ENCODE measurements around the gene GPR183. TPM values are rescaled to one million over a fixed set of nuclear protein-coding genes. Genes with fewer than 3 reads are reported as not detected.

Gene GPR183
- total RNA-seq, 3 donors from 2014 or later, result 1.6 to 15.3 (median 5.0) TPM

DNA sequence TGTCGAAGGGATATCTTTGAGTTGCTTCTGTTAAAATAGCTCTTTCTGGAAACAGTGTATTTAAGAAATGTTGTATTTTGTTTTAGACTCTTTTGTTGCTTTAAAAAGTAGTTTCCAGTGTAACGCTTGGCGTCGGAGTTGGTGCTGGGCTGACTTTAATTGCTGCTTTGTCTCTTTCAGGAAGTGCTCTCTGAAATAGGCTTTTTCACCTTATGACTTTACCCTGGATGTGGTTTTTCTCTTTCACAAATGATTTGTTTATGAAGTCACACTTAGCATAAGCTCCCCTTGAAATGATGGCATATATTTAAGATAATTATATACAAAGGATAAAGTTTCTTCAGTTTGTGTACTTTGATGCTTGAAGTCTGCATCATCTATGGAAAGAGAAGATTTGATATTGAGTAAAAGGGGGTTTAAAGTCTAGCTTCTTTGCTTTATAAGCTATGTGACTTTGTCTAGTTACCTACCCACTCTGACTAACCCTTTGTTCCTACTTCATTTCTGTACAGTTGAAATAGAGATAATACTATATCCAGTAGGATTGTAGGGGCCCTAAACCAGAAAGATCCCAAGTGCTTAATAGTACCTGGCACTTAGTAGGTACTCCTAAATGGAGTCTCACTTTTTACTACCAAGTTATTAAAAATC is 48.9 kb downstream of the GPR183 start, which contains the start of gene GPR18:
GPR18 (minus strand) TSS at position 170 of the 651 bp plus-strand sequence. CDS start 2,507 bp downstream, outside the sequence.
- ATAC-seq (peak; percentile 78), DNase-seq (no peak)
- TF ChIP-seq, protein P1, sequence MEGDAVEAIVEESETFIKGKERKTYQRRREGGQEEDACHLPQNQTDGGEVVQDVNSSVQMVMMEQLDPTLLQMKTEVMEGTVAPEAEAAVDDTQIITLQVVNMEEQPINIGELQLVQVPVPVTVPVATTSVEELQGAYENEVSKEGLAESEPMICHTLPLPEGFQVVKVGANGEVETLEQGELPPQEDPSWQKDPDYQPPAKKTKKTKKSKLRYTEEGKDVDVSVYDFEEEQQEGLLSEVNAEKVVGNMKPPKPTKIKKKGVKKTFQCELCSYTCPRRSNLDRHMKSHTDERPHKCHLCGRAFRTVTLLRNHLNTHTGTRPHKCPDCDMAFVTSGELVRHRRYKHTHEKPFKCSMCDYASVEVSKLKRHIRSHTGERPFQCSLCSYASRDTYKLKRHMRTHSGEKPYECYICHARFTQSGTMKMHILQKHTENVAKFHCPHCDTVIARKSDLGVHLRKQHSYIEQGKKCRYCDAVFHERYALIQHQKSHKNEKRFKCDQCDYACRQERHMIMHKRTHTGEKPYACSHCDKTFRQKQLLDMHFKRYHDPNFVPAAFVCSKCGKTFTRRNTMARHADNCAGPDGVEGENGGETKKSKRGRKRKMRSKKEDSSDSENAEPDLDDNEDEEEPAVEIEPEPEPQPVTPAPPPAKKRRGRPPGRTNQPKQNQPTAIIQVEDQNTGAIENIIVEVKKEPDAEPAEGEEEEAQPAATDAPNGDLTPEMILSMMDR (IDR thresholded peaks at IDR 0.05), result no peak
- no peaks in the 10 kb centered on the region for H3K4me1 ChIP-seq (ENCODE audit: low read depth)
- H3K9me3 ChIP-seq, result no peaks in the 10 kb centered on the region
- no peaks in the 10 kb centered on the region for H3K36me3 ChIP-seq (ENCODE audit: low read depth)
- intact Hi-C loops (cut with DNase I, micrococcal nuclease), result no loop called here
- H3K4me3 ChIP-seq, result no peak within 1 kb of the TSS

DNA sequence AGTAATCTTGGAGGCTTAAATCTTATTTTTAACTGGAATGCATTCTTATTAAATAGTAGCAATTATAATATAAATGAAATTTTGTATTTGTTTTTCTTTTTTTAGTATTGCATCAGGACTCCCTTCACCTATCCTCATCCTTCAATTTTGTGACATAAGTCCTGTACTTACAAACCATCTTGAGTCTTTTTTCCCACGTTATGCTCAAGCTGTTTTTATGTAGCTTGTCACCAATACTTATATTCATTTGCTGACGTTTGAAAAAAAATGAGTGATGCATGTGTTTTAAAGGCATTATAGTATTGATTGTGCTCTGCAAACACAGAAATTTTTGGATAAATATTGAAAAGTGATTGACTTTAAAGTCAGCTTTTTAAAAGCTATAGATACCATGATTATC is 49.9 kb downstream of the GPR183 start:
- Histone ChIP-seq H3K4me1 (ENCODE audit: low read depth) (no peaks in the 10 kb centered on the region), H3K36me3 (ENCODE audit: low read depth) (no peaks in the 10 kb centered on the region), H3K4me3 (no peak overlapping the region), H3K9me3 (no peaks in the 10 kb centered on the region)
- intact Hi-C loops (cut with DNase I, micrococcal nuclease), result no loop called here
- TF ChIP-seq, protein P1 (IDR thresholded peaks at IDR 0.05), result no peak
- ATAC-seq (no peak), DNase-seq (no peak)

DNA sequence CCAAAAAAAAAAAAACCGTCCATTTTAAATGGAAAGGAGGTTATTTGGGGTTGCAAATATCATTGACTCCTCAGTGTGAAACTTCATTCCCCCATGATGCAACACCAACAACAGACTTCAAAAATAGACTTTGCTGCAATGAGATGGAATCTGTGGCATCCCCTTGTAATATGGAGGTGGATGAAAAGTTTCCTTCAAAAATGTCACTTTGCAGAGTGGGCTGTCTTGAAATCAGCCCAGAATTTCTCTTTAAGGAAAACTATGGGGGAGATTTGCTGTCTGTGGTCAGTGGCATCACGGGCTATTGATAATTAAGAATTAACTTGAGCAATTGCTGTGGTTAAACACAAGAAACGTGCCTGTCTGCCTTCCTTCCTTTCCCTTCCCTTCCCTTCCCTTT is 50.5 kb downstream of the GPR183 start:
- H3K4me3 ChIP-seq, result no peak overlapping the region
- no peaks in the 10 kb centered on the region for H3K36me3 ChIP-seq (ENCODE audit: low read depth)
- DNase-seq (no peak), ATAC-seq (no peak)
- intact Hi-C loops (cut with DNase I, micrococcal nuclease), result no loop called here
- no peaks in the 10 kb centered on the region for H3K4me1 ChIP-seq (ENCODE audit: low read depth)
- no peaks in the 10 kb centered on the region for H3K9me3 ChIP-seq
- TF ChIP-seq, protein P1 (IDR thresholded peaks at IDR 0.05), result no peak

DNA sequence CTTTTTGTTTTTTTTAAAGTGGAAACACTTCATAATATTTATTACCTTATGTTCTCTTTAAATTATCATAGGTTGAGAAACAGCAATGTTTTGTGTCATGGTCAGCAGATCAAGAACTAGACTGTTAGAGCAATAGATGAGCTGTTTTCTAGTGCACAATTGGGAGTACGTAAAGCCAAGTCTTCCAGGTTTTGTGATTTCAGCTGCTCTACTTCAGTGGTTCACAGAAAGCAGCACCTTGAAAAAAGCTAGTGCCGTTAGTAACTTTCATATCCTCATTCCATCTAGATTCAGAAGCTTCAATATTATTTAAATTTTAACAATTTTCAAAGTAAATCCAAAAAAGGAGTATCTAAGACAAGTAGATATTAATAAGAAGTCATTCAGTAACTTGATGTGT is 50.9 kb downstream of the GPR183 start:
- intact Hi-C loops (cut with DNase I, micrococcal nuclease), result no loop called here
- H3K4me1 ChIP-seq (ENCODE audit: low read depth), result no peaks in the 10 kb centered on the region
- no peaks in the 10 kb centered on the region for H3K9me3 ChIP-seq
- ATAC-seq (no peak), DNase-seq (no peak)
- H3K4me3 ChIP-seq, result no peak overlapping the region
- TF ChIP-seq, protein P1 (IDR thresholded peaks at IDR 0.05), result no peak
- H3K36me3 ChIP-seq (ENCODE audit: low read depth), result no peaks in the 10 kb centered on the region

GRCh38 chr13:99255271-99255670 is 51.9 kb downstream of the GPR183 start:
- no peak overlapping the region for H3K4me3 ChIP-seq
- no peaks in the 10 kb centered on the region for H3K4me1 ChIP-seq (ENCODE audit: low read depth)
- no peaks in the 10 kb centered on the region for H3K36me3 ChIP-seq (ENCODE audit: low read depth)
- ATAC-seq, result no peak
- intact Hi-C loops (cut with DNase I, micrococcal nuclease), result no loop called here
- no peak for DNase-seq
- TF ChIP-seq, protein P1 (IDR thresholded peaks at IDR 0.05), result no peak
- H3K9me3 ChIP-seq, result no peaks in the 10 kb centered on the region
